GM18907 (cell line): Measurements from ENCODE around the gene RARS2.
"Not testable (repeated sequence)": the region's sequence is repeated elsewhere in the genome, so short reads cannot be mapped to it uniquely, and the experiment has no call there.

Source experiments
- ATAC-seq: cut with Tn5 transposase; IDR thresholded peaks from one replicate; pipeline ENCODE4 v1.9.1; 2021; ENCODE audit warnings: mild to moderate bottlenecking, moderate library complexity; ENCODE audit not compliant: unreplicated experiment

RARS2 gene

GRCh38 chr6:87504441-87504840 lies 85.3 kb downstream of the RARS2 start:
- ATAC-seq, result no peak

GRCh38 chr6:87501809-87502572 lies 87.8 kb downstream of the RARS2 start:
- ATAC-seq, result no peak

- no peak for ATAC-seq
Observed at GRCh38 chr6:87498048-87498447, 91.7 kb downstream of the RARS2 start.

- ATAC-seq, result peak; percentile 50
Observed at GRCh38 chr6:87494761-87495422, 94.9 kb downstream of the RARS2 start.

GRCh38 chr6:87489326-87489725 lies 100.5 kb downstream of the RARS2 start:
- ATAC-seq, result not testable (repeated sequence)

GRCh38 chr6:87487555-87487954 lies 102.2 kb downstream of the RARS2 start:
- ATAC-seq, result no peak

GRCh38 chr6:87484491-87484890 lies 105.3 kb downstream of the RARS2 start:
- ATAC-seq, result no peak

GRCh38 chr6:87483929-87484328 lies 105.9 kb downstream of the RARS2 start:
- ATAC-seq, result no peak

- ATAC-seq, result no peak
Observed at GRCh38 chr6:87482366-87482765, 107.4 kb downstream of the RARS2 start.

- no peak for ATAC-seq
Observed at GRCh38 chr6:87481931-87482330, 107.9 kb downstream of the RARS2 start.

- ATAC-seq, result peak; percentile 76
Observed at GRCh38 chr6:87473419-87473903, 116.3 kb downstream of the RARS2 start.

GRCh38 chr6:87472525-87473418 lies 117.0 kb downstream of the RARS2 start, which contains the start of gene SLC35A1:
Gene SLC35A1, plus strand, starts transcription at chr6:87472974. Its CDS starts 30 bp downstream, at chr6:87473004.
- ATAC-seq, result peak; percentile 96

- ATAC-seq, result no peak
Observed at GRCh38 chr6:87465051-87465450, 124.7 kb downstream of the RARS2 start.
